HCT116 (cell line): ENCODE data around the gene SSUH2.

Experiments
- CTCF ChIP-seq, 3 experiments: fragments of 200-600 bp in 1 of 3; sonication (generic) in 1 of 3; IDR thresholded peaks in 2 of 3; conservative IDR thresholded peaks in 1 of 3; 2 replicates each; pipeline ENCODE4 v1.5.1; 2012 to 2017; ENCODE audit warnings: low read depth in 2 of 3, low read length in 2 of 3, antibody characterized with exemption in 1 of 3, borderline replicate concordance in 1 of 3, control low read depth in 1 of 3, mild to moderate bottlenecking in 1 of 3, mixed read lengths in 1 of 3, mixed run types in 1 of 3, moderate library complexity in 1 of 3; ENCODE audit not compliant: insufficient read depth in 1 of 3
- POLR2A ChIP-seq: IDR thresholded peaks from 2 replicates; pipeline ENCODE4 v1.7.0; 2011; ENCODE audit warnings: borderline replicate concordance; ENCODE audit not compliant: insufficient read depth, insufficient read length; ENCODE audit errors: extremely low read depth
- POLR2AphosphoS5 ChIP-seq: IDR thresholded peaks from 2 replicates; pipeline ENCODE4 v1.6.1; 2011; ENCODE audit warnings: mild to moderate bottlenecking, low read depth, low read length, moderate library complexity
- REST ChIP-seq: IDR thresholded peaks from 2 replicates; pipeline ENCODE4 v1.6.1; 2012; ENCODE audit warnings: low read depth
- TCF7L2 ChIP-seq: IDR thresholded peaks from 2 replicates; pipeline ENCODE4 v1.7.0; 2011; ENCODE audit warnings: borderline replicate concordance, inconsistent platforms; ENCODE audit not compliant: insufficient read depth, insufficient read length; ENCODE audit errors: extremely low read depth

GRCh38 chr3:8593021-8593827 is 51.4 kb downstream of the SSUH2 start:
- no peak for TF ChIP-seq POLR2AphosphoS5
- TF ChIP-seq TCF7L2, result no peak
- no peak for TF ChIP-seq CTCF (IDR thresholded peaks at IDR 0.05 in 2 of 3, conservative IDR thresholded peaks at IDR 0.05 in 1 of 3; ENCODE audit: borderline replicate concordance in 1 of 3, insufficient read depth in 1 of 3, low read depth in 2 of 3, low read length in 2 of 3)
- TF ChIP-seq REST, result no peak
- TF ChIP-seq POLR2A, result no peak
